Measurements from ENCODE around the gene CAPN14. TPM values are rescaled to one million over a fixed set of nuclear protein-coding genes. Genes with fewer than 3 reads are reported as not detected.

Gene CAPN14
- polyA plus RNA-seq, 1 of the 3 experiments (the other 2 are of a cell fraction) = 0.08 TPM

- POLR2A ChIA-PET = no interaction called here
- H3K9me2 ChIP-seq = no peaks in the 10 kb centered on the region
- CTCF ChIA-PET = interaction anchor here (0.7 to 12.4 kb wide), 4 partner anchors 43 to 527 kb away, joined by 3 to 185 read pairs (median 4); no protein-coding TSS in a partner anchor
Observed at GRCh38 chr2:31238126-31238905, 21.0 kb upstream of the CAPN14 start.

GRCh38 chr2:31237348-31238017 is 20.2 kb upstream of the CAPN14 start:
- no peaks in the 10 kb centered on the region for H3K27me3 ChIP-seq (ENCODE audit: insufficient read depth)
- H3K27ac ChIP-seq (ENCODE audit: low read depth in 2 of 2, low read length in 1 of 2) = no peak overlapping the region
- H3F3A ChIP-seq (replicated peaks; ENCODE audit: insufficient read depth) = no peaks in the 10 kb centered on the region
- no peak for DNase-seq
- H3K9ac ChIP-seq = no peak overlapping the region
- H3K4me1 ChIP-seq (ENCODE audit: control insufficient read depth in 1 of 2, insufficient read depth in 2 of 2, low read depth in 1 of 2, low read length in 1 of 2) = peaks cover 20 to 60% of the 10 kb centered on the region in 2 experiments; a peak in 3 of 4 replicates
- CTCF ChIA-PET = interaction anchor here (0.7 to 12.4 kb wide), 5 partner anchors 9 to 99 kb away, joined by 3 to 185 read pairs (median 3); partner anchors contain the start of gene GALNT14
- no peaks in the 10 kb centered on the region for H3K9me2 ChIP-seq
- H3K79me2 ChIP-seq (ENCODE audit: insufficient read depth) = peaks cover 54% of the 10 kb centered on the region
- H3K4me2 ChIP-seq = peak overlapping the region; percentile 45; the same call in 1 of the 2 replicates
- H3K4me3 ChIP-seq (ENCODE audit: low read depth in 2 of 2, low read length in 1 of 2) = peak overlapping the region in 1 of 2 experiments; percentile 16; a peak in 1 of 4 replicates
- POLR2A ChIA-PET = interaction anchor here (1.5 kb wide), 1 partner anchor 65 kb away, joined by 5 read pairs; no protein-coding TSS in a partner anchor
- WGBS (ENCODE audit: low lambda C conversion rate) = 92% methylated on average over 9 of the region's 9 CpGs
- no peak for TF ChIP-seq ELF1 (IDR thresholded peaks at IDR 0.05)
- peaks cover 60% of the 10 kb centered on the region for H4K20me1 ChIP-seq (ENCODE audit: insufficient read depth)
- H2AFZ ChIP-seq (ENCODE audit: low read depth) = no peak overlapping the region
- H3K36me3 ChIP-seq (replicated peaks in 1 of 2; ENCODE audit: control insufficient read depth in 1 of 2, insufficient read depth in 2 of 2, low read length in 1 of 2) = peaks cover 5 to 6% of the 10 kb centered on the region in 2 experiments
- no peaks in the 10 kb centered on the region for H3K9me3 ChIP-seq

More at GRCh38 chr2:31238126-31238905, 21.0 kb upstream of the CAPN14 start:
- no peak for DNase-seq
- H3K27ac ChIP-seq (ENCODE audit: low read depth in 2 of 2, low read length in 1 of 2) = peak overlapping the region; percentile 13 to 21; a peak in 3 of 4 replicates
- H3F3A ChIP-seq (replicated peaks; ENCODE audit: insufficient read depth) = no peaks in the 10 kb centered on the region
- H3K4me3 ChIP-seq (ENCODE audit: low read depth in 2 of 2, low read length in 1 of 2) = no peak overlapping the region; a peak in 1 of 4 replicates
- H3K9ac ChIP-seq = 0 out of 2 replicates have a peak overlapping the region, but pooled peaks have one; percentile 3
- TF ChIP-seq GABPA (IDR thresholded peaks at IDR 0.05; ENCODE audit: low read depth) = no peak
- H3K4me2 ChIP-seq = peak overlapping the region; percentile 45; the same call in 1 of the 2 replicates
- H3K79me2 ChIP-seq (ENCODE audit: insufficient read depth) = peaks cover 54% of the 10 kb centered on the region
- peaks cover 61% of the 10 kb centered on the region for H4K20me1 ChIP-seq (ENCODE audit: insufficient read depth)
- no peak overlapping the region for H2AFZ ChIP-seq (ENCODE audit: low read depth)
- no peaks in the 10 kb centered on the region for H3K9me3 ChIP-seq
- WGBS (ENCODE audit: low lambda C conversion rate) = 78% methylated on average over 10 of the region's 10 CpGs
- peaks cover 20 to 58% of the 10 kb centered on the region in 2 experiments; a peak in 3 of 4 replicates for H3K4me1 ChIP-seq (ENCODE audit: control insufficient read depth in 1 of 2, insufficient read depth in 2 of 2, low read depth in 1 of 2, low read length in 1 of 2)
- H3K36me3 ChIP-seq (replicated peaks in 1 of 2; ENCODE audit: control insufficient read depth in 1 of 2, insufficient read depth in 2 of 2, low read length in 1 of 2) = peaks cover 5 to 10% of the 10 kb centered on the region in 2 experiments
- H3K27me3 ChIP-seq (ENCODE audit: insufficient read depth) = no peaks in the 10 kb centered on the region

DNA sequence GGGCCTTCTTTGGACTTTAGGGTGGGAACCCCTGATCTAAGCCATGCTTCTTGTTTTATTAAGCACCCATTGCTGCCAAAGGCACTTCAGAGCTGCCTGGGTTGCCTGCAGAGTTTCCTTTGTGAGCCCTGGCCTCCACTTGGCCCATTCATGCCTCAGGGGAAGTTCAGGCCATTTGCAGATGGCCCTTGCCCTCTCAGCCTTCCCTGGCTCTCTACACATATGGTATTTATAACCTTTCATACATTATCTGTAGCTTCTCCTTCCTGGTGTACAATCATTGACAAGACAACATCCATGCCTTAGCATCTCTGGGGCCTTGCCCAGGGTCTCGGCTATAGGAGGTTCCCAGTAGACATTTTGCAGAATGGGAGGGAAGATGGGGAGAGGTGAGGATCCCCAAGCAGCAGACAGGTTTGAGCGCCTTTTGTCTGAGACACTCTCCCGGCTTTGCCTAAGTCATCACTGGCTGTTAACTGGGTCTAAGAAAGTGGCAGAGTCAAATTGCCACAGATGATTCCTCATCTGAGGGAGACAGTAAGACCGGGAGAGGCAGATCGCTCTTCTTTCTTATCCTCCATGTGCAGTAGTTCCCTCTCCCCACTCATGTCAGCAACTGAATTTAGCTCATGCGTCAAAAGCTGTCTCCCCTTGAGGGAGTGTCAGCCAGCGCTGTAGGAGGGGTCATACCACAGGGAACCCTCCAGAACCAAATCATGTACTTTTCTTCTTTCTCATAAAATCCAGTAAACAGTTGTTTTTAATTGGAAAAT is 19.3 kb upstream of the CAPN14 start:
- Histone ChIP-seq H4K20me1 (ENCODE audit: insufficient read depth) (peaks cover 52% of the 10 kb centered on the region), H3K27me3 (ENCODE audit: insufficient read depth) (no peaks in the 10 kb centered on the region), H3K9me2 (no peaks in the 10 kb centered on the region), H3F3A (replicated peaks; ENCODE audit: insufficient read depth) (no peaks in the 10 kb centered on the region), H3K4me2 (peak overlapping the region; percentile 95), H3K4me3 (ENCODE audit: low read depth in 2 of 2, low read length in 1 of 2) (peak overlapping the region; percentile 74 to 89), H3K79me2 (ENCODE audit: insufficient read depth) (peaks cover 54% of the 10 kb centered on the region), H2AFZ (ENCODE audit: low read depth) (no peak overlapping the region), H3K9me3 (no peaks in the 10 kb centered on the region), H3K36me3 (replicated peaks in 1 of 2; ENCODE audit: control insufficient read depth in 1 of 2, insufficient read depth in 2 of 2, low read length in 1 of 2) (peaks cover 5 to 6% of the 10 kb centered on the region in 2 experiments), H3K27ac (ENCODE audit: low read depth in 2 of 2, low read length in 1 of 2) (peak overlapping the region in 1 of 2 experiments; percentile 83; a peak in 2 of 4 replicates), H3K4me1 (ENCODE audit: control insufficient read depth in 1 of 2, insufficient read depth in 2 of 2, low read depth in 1 of 2, low read length in 1 of 2) (peaks cover 20 to 54% of the 10 kb centered on the region in 2 experiments; a peak in 3 of 4 replicates), H3K9ac (no peak overlapping the region)
- peak; percentile 81 for DNase-seq
- POLR2A ChIA-PET = interaction anchor here (1.0 to 1.5 kb wide), 2 partner anchors 66 to 97 kb away, joined by 3 to 5 read pairs; no protein-coding TSS in a partner anchor
- CTCF ChIA-PET = interaction anchor here (0.7 to 12.4 kb wide), 7 partner anchors 10 to 525 kb away, joined by 3 to 185 read pairs (median 4); partner anchors contain the start of gene GALNT14
- WGBS (ENCODE audit: low lambda C conversion rate) = 72% methylated on average over 7 of the region's 7 CpGs
- TF ChIP-seq GATA2 (CRISPR knock-in tag; IDR thresholded peaks at IDR 0.05) = peak; percentile 19; the same call in 1 of the 2 replicates
- TF ChIP-seq EP300 (IDR thresholded peaks at IDR 0.05; ENCODE audit: borderline replicate concordance in 1 of 2, low read depth in 1 of 2, low read length in 1 of 2) = peak in 1 of 2 experiments; percentile 26; a peak in 1 of 4 replicates
- TF ChIP-seq EZH2phosphoT487 (IDR thresholded peaks at IDR 0.05; ENCODE audit: borderline replicate concordance, low read depth) = no peak
- TF ChIP-seq ELF1 (IDR thresholded peaks at IDR 0.05) = no peak
- TF ChIP-seq USF2 (IDR thresholded peaks at IDR 0.05; ENCODE audit: borderline replicate concordance, low read depth, low read length) = no peak
- no peak for TF ChIP-seq USF1 (IDR thresholded peaks at IDR 0.05; ENCODE audit: borderline replicate concordance, low read depth)
- TF ChIP-seq MEF2A (IDR thresholded peaks at IDR 0.05; ENCODE audit: borderline replicate concordance, low read depth) = no peak
- no peak for TF ChIP-seq RAD21 (IDR thresholded peaks at IDR 0.05; ENCODE audit: low read length)
- TF ChIP-seq RFX5 (IDR thresholded peaks at IDR 0.05; ENCODE audit: low read length) = no peak
- peak; percentile 71; the same call in 1 of the 2 replicates for TF ChIP-seq RCOR1 (IDR thresholded peaks at IDR 0.05; ENCODE audit: low read length)
- TF ChIP-seq PBX3 (IDR thresholded peaks at IDR 0.05) = no peak
- no peak for TF ChIP-seq FOSL2 (IDR thresholded peaks at IDR 0.05; ENCODE audit: borderline replicate concordance, low read depth)
